Fibroblast of lung (primary cell): Measurements from ENCODE around the gene ATP11A. TPM values are rescaled to one million over a fixed set of nuclear protein-coding genes. Genes with fewer than 3 reads are reported as not detected.

Experiments used
- DNase-seq, 2 donors: peaks; one replicate each; pipeline versions ENCODE4 v3.0.0 to v3.0.0-alpha.2; 2010; ENCODE audit warnings: low read depth in 2 of 2
- H2AFZ ChIP-seq: 2 replicates; pipeline ENCODE4 v1.5.1; 2012; ENCODE audit warnings: low read length, control low read depth, inconsistent platforms
- H3K27ac ChIP-seq: 2 replicates; pipeline ENCODE4 v1.5.1; 2011; ENCODE audit warnings: low read length, control low read depth; ENCODE audit not compliant: insufficient read depth
- H3K27me3 ChIP-seq: 2 replicates; pipeline ENCODE4 v1.5.1; 2011; ENCODE audit warnings: mild to moderate bottlenecking, low read length; ENCODE audit not compliant: control insufficient read depth, insufficient read depth
- H3K36me3 ChIP-seq: 2 replicates; pipeline ENCODE4 v1.5.1; 2011; ENCODE audit warnings: low read length; ENCODE audit not compliant: control insufficient read depth, insufficient read depth
- H3K4me1 ChIP-seq: 2 replicates; pipeline ENCODE4 v1.5.1; 2011; ENCODE audit warnings: low read length; ENCODE audit not compliant: control insufficient read depth, insufficient read depth; ENCODE audit errors: extremely low read depth
- H3K4me2 ChIP-seq: 2 replicates; pipeline ENCODE4 v1.5.1; 2011; ENCODE audit warnings: low read length, control low read depth; ENCODE audit not compliant: insufficient read depth; ENCODE audit errors: extremely low read depth
- H3K4me3 ChIP-seq, 4 experiments: fragments of 200-600 bp in 1 of 4; sonication (generic) in 1 of 4; replicated peaks in 1 of 4; 2 replicates each; pipeline ENCODE4 v1.5.1; 2011 to 2016; ENCODE audit warnings: low read length in 4 of 4, low read depth in 3 of 4, mild to moderate bottlenecking in 3 of 4, control low read depth in 2 of 4, inconsistent platforms in 1 of 4, mixed read lengths in 1 of 4; ENCODE audit not compliant: insufficient read depth in 1 of 4; ENCODE audit errors: control extremely low read depth in 1 of 4
- H3K79me2 ChIP-seq: 2 replicates; pipeline ENCODE4 v1.5.1; 2012; ENCODE audit warnings: mild to moderate bottlenecking, low read length, inconsistent platforms; ENCODE audit not compliant: control insufficient read depth, insufficient read depth
- H3K9ac ChIP-seq: 2 replicates; pipeline ENCODE4 v1.5.1; 2011; ENCODE audit warnings: mild to moderate bottlenecking, low read length, control low read depth; ENCODE audit not compliant: insufficient read depth
- H3K9me3 ChIP-seq: 2 replicates; pipeline ENCODE4 v1.5.1; 2012; ENCODE audit warnings: low read depth, low read length; ENCODE audit not compliant: control insufficient read depth, insufficient read depth
- H4K20me1 ChIP-seq: 2 replicates; pipeline ENCODE4 v1.5.1; 2011; ENCODE audit warnings: low read length; ENCODE audit not compliant: control insufficient read depth, insufficient read depth; ENCODE audit errors: extremely low read depth
- CTCF ChIP-seq, 2 donors: IDR thresholded peaks in 1 of 2; conservative IDR thresholded peaks in 1 of 2; 1 replicate in 1 of 2; 2 replicates in 1 of 2; pipeline ENCODE4 v1.5.1; 2011 to 2012; ENCODE audit warnings: low read length in 2 of 2, control low read depth in 1 of 2, inconsistent platforms in 1 of 2, low read depth in 1 of 2, mild to moderate bottlenecking in 1 of 2
- EZH2 ChIP-seq: IDR thresholded peaks from 2 replicates; pipeline ENCODE4 v1.5.1; 2012; ENCODE audit warnings: low read length, control low read depth, mild to moderate bottlenecking; ENCODE audit errors: missing control alignments
- polyA plus RNA-seq, 2 donors: library from polyadenylated mRNA; depleted of rRNA in 1 of 2; stranded (reverse) in 1 of 2; unstranded in 1 of 2; fragments of >200 nt; gene quantifications; 2 replicates each; pipeline ENCODE4 v1.2.1, GENCODE V29; 2011 to 2012; ENCODE audit warnings: missing spikeins in 1 of 2
- total RNA-seq: library from RNA; depleted of rRNA; stranded (reverse); fragments of >200 nt; gene quantifications from 2 replicates; pipeline ENCODE4 v1.2.1, GENCODE V29; 2014

Gene ATP11A
- total and polyA plus RNA-seq, 2 donors (not counting 1 experiment from before 2014, with no cell fraction given), result 2.3 to 7.8 TPM

GRCh38 chr13:112933649-112934048 lies 243.8 kb downstream of the ATP11A start:
- Histone ChIP-seq H3K9me3 (no peaks in the 10 kb centered on the region), H4K20me1 (no peaks in the 10 kb centered on the region), H3K4me1 (peaks cover 5% of the 10 kb centered on the region), H3K27ac (no peak overlapping the region), H3K36me3 (no peaks in the 10 kb centered on the region), H3K79me2 (no peaks in the 10 kb centered on the region), H3K4me2 (no peak overlapping the region), H3K9ac (no peak overlapping the region), H3K27me3 (peaks cover 9% of the 10 kb centered on the region), H2AFZ (no peak overlapping the region), H3K4me3 (no peak overlapping the region)
- TF ChIP-seq EZH2 (no peak), CTCF (conservative IDR thresholded peaks at IDR 0.05 in 1 of 2, IDR thresholded peaks at IDR 0.05 in 1 of 2; ENCODE audit: low read depth in 1 of 2, low read length in 2 of 2) (no peak)
- DNase-seq, result no peak

GRCh38 chr13:112934078-112934477 lies 244.2 kb downstream of the ATP11A start:
- no peaks in the 10 kb centered on the region for H3K36me3 ChIP-seq
- H3K27me3 ChIP-seq, result peaks cover 5% of the 10 kb centered on the region
- H3K9me3 ChIP-seq, result no peaks in the 10 kb centered on the region
- no peak overlapping the region for H3K9ac ChIP-seq
- H2AFZ ChIP-seq, result no peak overlapping the region
- no peaks in the 10 kb centered on the region for H3K79me2 ChIP-seq
- H4K20me1 ChIP-seq, result no peaks in the 10 kb centered on the region
- DNase-seq, result no peak
- no peak for TF ChIP-seq EZH2
- TF ChIP-seq CTCF (conservative IDR thresholded peaks at IDR 0.05 in 1 of 2, IDR thresholded peaks at IDR 0.05 in 1 of 2; ENCODE audit: low read depth in 1 of 2, low read length in 2 of 2), result no peak
- H3K4me3 ChIP-seq, result no peak overlapping the region
- H3K27ac ChIP-seq, result no peak overlapping the region
- no peak overlapping the region for H3K4me2 ChIP-seq
- peaks cover 2% of the 10 kb centered on the region for H3K4me1 ChIP-seq

Other genes with a start within 250 kb of the ATP11A start
- gene TUBGCP3, start 101.9 kb upstream of the ATP11A start, total RNA-seq, result 13.1 and 17.2 TPM in 2 replicates
- gene TUBGCP3, start 101.9 kb upstream of the ATP11A start, polyA plus RNA-seq, result 14.5 and 19.1 TPM in 2 replicates